H1 (cell line): ENCODE measurements around the gene CDK15. TPM values are rescaled to one million over a fixed set of nuclear protein-coding genes. Genes with fewer than 3 reads are reported as not detected.

Source experiments
- CTCF ChIA-PET: fragments of 300-600 bp; sonication (Branson Sonifier 250); formaldehyde crosslinking; loops from one replicate; lab custom pipeline; 2021; ENCODE audit not compliant: partially characterized antibody; lab: Charles Lee
- POLR2A ChIA-PET: fragments of 300-600 bp; sonication (Branson Sonifier 250); formaldehyde crosslinking; loops from one replicate; lab custom pipeline; 2021; ENCODE audit warnings: inconsistent platforms; ENCODE audit not compliant: partially characterized antibody; lab: Charles Lee
- DNase-seq, 2 experiments: peaks; one replicate each; pipeline versions ENCODE4 v3.0.0 to v3.0.0-alpha.2; 2010 to 2022; ENCODE audit warnings: low spot score in 2 of 2, low read depth in 1 of 2, mixed read lengths in 1 of 2
- FAIRE-seq: peaks from 2 replicates; lab custom pipeline; 2011; peaks lifted over from hg19 to GRCh38; lab: Jason Lieb, UNC
- H2AFZ ChIP-seq: 2 replicates; pipeline ENCODE4 v1.8.1; 2012; ENCODE audit warnings: low read length, inconsistent platforms
- H2AK5ac ChIP-seq: 2 replicates; pipeline ENCODE4 v1.6.1; 2013; ENCODE audit warnings: low read depth, low read length
- H2BK120ac ChIP-seq: replicated peaks from 2 replicates; pipeline ENCODE3; 2013; ENCODE audit warnings: low read depth, low read length, inconsistent platforms
- H2BK12ac ChIP-seq: 2 replicates; pipeline ENCODE4 v1.6.1; 2013; ENCODE audit warnings: low read depth, low read length
- H2BK15ac ChIP-seq: 2 replicates; pipeline ENCODE4 v1.6.1; 2013; ENCODE audit warnings: low read length
- H2BK20ac ChIP-seq: 2 replicates; pipeline ENCODE4 v1.6.1; 2013; ENCODE audit warnings: low read length
- H2BK5ac ChIP-seq: 2 replicates; pipeline ENCODE4 v1.6.1; 2013; ENCODE audit warnings: low read depth, low read length
- H3K14ac ChIP-seq: 2 replicates; pipeline ENCODE4 v1.6.1; 2013; ENCODE audit warnings: inconsistent platforms; ENCODE audit not compliant: insufficient read length
- H3K18ac ChIP-seq: 2 replicates; pipeline ENCODE4 v1.6.1; 2013; ENCODE audit warnings: low read length; ENCODE audit errors: extremely low read depth
- H3K23ac ChIP-seq: 2 replicates; pipeline ENCODE4 v1.6.1; 2013; ENCODE audit warnings: inconsistent platforms; ENCODE audit not compliant: insufficient read length
- H3K23me2 ChIP-seq: 2 replicates; pipeline ENCODE4 v1.6.1; 2013; ENCODE audit warnings: low read depth, low read length
- H3K27ac ChIP-seq: 2 replicates; pipeline ENCODE4 v1.6.1; 2011; ENCODE audit warnings: low read depth, low read length, inconsistent platforms
- H3K27me3 ChIP-seq, 4 experiments: replicated peaks in 1 of 4; 1 replicate in 1 of 4; 2 replicates in 3 of 4; pipeline versions ENCODE4 v1.6.1 to v1.8.1; 2011 to 2013; ENCODE audit warnings: low read length in 3 of 4, mild to moderate bottlenecking in 3 of 4, inconsistent platforms in 2 of 4, mixed read lengths in 2 of 4, moderate library complexity in 1 of 4; ENCODE audit not compliant: control insufficient read depth in 3 of 4, insufficient read depth in 3 of 4; ENCODE audit errors: extremely low read depth in 1 of 4
- H3K36me3 ChIP-seq, 4 experiments: 2 replicates each; pipeline versions ENCODE4 v1.6.1 to v1.8.1; 2011 to 2013; ENCODE audit warnings: mild to moderate bottlenecking in 4 of 4, low read length in 3 of 4, moderate library complexity in 2 of 4, control low read depth in 1 of 4, inconsistent platforms in 1 of 4; ENCODE audit not compliant: insufficient read depth in 4 of 4, control insufficient read depth in 2 of 4
- H3K4ac ChIP-seq: replicated peaks from 2 replicates; pipeline ENCODE3; 2013; ENCODE audit warnings: low read length, low read depth, mixed read lengths, inconsistent platforms; ENCODE audit not compliant: insufficient read length
- H3K4me1 ChIP-seq, 4 experiments: replicated peaks in 1 of 4; 1 replicate in 1 of 4; 2 replicates in 3 of 4; pipeline versions ENCODE4 v1.6.1 to v1.8.1; 2011 to 2013; ENCODE audit warnings: low read length in 3 of 4, inconsistent platforms in 2 of 4, mixed read lengths in 1 of 4; ENCODE audit not compliant: insufficient read depth in 4 of 4, control insufficient read depth in 3 of 4
- H3K4me2 ChIP-seq, 2 experiments: 2 replicates each; pipeline versions ENCODE4 v1.6.1 to v1.8.1; 2011 to 2013; ENCODE audit warnings: low read depth in 2 of 2, low read length in 2 of 2, control low read depth in 1 of 2, inconsistent platforms in 1 of 2, mild to moderate bottlenecking in 1 of 2; ENCODE audit not compliant: insufficient read depth in 1 of 2
- H3K4me3 ChIP-seq, 4 experiments: fragments of 200-600, 300-600 bp in 1 of 4; sonication (generic), shearing (Covaris generic), sonication (Bioruptor Twin) in 1 of 4; 2 replicates each; pipeline versions ENCODE4 v1.5.1 to v1.8.1; 2011 to 2016; ENCODE audit warnings: low read length in 4 of 4, low read depth in 3 of 4, control low read depth in 2 of 4, inconsistent platforms in 2 of 4, mild to moderate bottlenecking in 2 of 4, mixed read lengths in 1 of 4, moderate library complexity in 1 of 4; ENCODE audit not compliant: insufficient read depth in 2 of 4; ENCODE audit errors: extremely low read depth in 1 of 4
- H3K56ac ChIP-seq: replicated peaks from 2 replicates; pipeline ENCODE3; 2013; ENCODE audit warnings: low read depth, mild to moderate bottlenecking, mixed read lengths, low read length, inconsistent platforms; ENCODE audit not compliant: insufficient read length
- H3K79me1 ChIP-seq: 2 replicates; pipeline ENCODE4 v1.6.1; 2013; ENCODE audit warnings: low read depth, low read length, control low read depth
- H3K79me2 ChIP-seq, 2 experiments: 2 replicates each; pipeline versions ENCODE4 v1.6.1 to v1.8.1; 2012 to 2013; ENCODE audit warnings: low read length in 2 of 2, mild to moderate bottlenecking in 2 of 2, inconsistent platforms in 1 of 2; ENCODE audit not compliant: insufficient read depth in 2 of 2, control insufficient read depth in 1 of 2
- H3K9ac ChIP-seq, 4 experiments: replicated peaks in 1 of 4; 1 replicate in 1 of 4; 2 replicates in 3 of 4; pipeline versions ENCODE4 v1.6.1 to v1.8.1; 2011 to 2013; ENCODE audit warnings: low read depth in 3 of 4, low read length in 3 of 4, control low read depth in 2 of 4, mild to moderate bottlenecking in 2 of 4, moderate library complexity in 2 of 4, inconsistent platforms in 1 of 4; ENCODE audit errors: extremely low read depth in 1 of 4
- H3K9me3 ChIP-seq, 2 experiments: 2 replicates each; pipeline versions ENCODE4 v1.6.1 to v1.8.1; 2012 to 2013; ENCODE audit warnings: mild to moderate bottlenecking in 2 of 2, moderate library complexity in 2 of 2, control low read depth in 1 of 2, inconsistent platforms in 1 of 2, low read depth in 1 of 2, low read length in 1 of 2, mixed read lengths in 1 of 2; ENCODE audit not compliant: insufficient read depth in 2 of 2
- H4K20me1 ChIP-seq, 2 experiments: replicated peaks in 1 of 2; 2 replicates each; pipeline versions ENCODE3 to v1.8.1; 2011 to 2013; ENCODE audit warnings: inconsistent platforms in 2 of 2, low read length in 2 of 2, mild to moderate bottlenecking in 1 of 2; ENCODE audit not compliant: insufficient read depth in 2 of 2, control insufficient read depth in 1 of 2
- H4K5ac ChIP-seq: 2 replicates; pipeline ENCODE4 v1.6.1; 2013; ENCODE audit warnings: low read length, low read depth, mixed read lengths, inconsistent platforms; ENCODE audit not compliant: insufficient read length
- H4K8ac ChIP-seq: 2 replicates; pipeline ENCODE4 v1.8.0; 2013; ENCODE audit warnings: mild to moderate bottlenecking, moderate library complexity, low read length, inconsistent platforms; ENCODE audit not compliant: insufficient read depth; ENCODE audit errors: extremely low read depth
- H4K91ac ChIP-seq: replicated peaks from 2 replicates; pipeline ENCODE3; 2013; ENCODE audit warnings: low read length, mixed read lengths, inconsistent platforms; ENCODE audit not compliant: insufficient read length
- SP4 ChIP-seq: IDR thresholded peaks from 2 replicates; pipeline ENCODE4 v1.6.1; 2012; ENCODE audit warnings: low read length, inconsistent platforms
- TAF1 ChIP-seq: IDR thresholded peaks from 2 replicates; pipeline ENCODE4 v1.6.1; 2011; ENCODE audit warnings: mild to moderate bottlenecking, low read depth, low read length
- WGBS, 2 experiments: shearing (Covaris generic) in 1 of 2; methylation state at CpG; one replicate each; pipeline versions ENCODE4 v1.1.6 to v1.1.7; 2013 to 2015; ENCODE audit warnings: low lambda C conversion rate in 2 of 2, mixed read lengths in 2 of 2, inconsistent platforms in 1 of 2, low coverage in 1 of 2, missing lambda C conversion rate in 1 of 2; ENCODE audit not compliant: insufficient replicate concordance in 2 of 2, insufficient coverage in 1 of 2, insufficient read length in 1 of 2; ENCODE audit errors: extremely low coverage in 1 of 2, missing lambda C conversion rate in 1 of 2; 5-methylcytosine and 5-hydroxymethylcytosine counted together
- polyA plus RNA-seq, 7 experiments: library from polyadenylated mRNA; depleted of rRNA in 3 of 7; stranded (reverse) in 5 of 7; unstranded in 2 of 7; fragments of >200 nt in 5 of 7; fragments of 200-250 nt in 2 of 7; gene quantifications; 1 replicate in 5 of 7; 2 replicates in 1 of 7; 4 replicates in 1 of 7; pipeline versions ENCODE4 v1.2.1 to v1.2.3, GENCODE V29; 2011 to 2013; ENCODE audit warnings: missing spikeins in 2 of 7, mixed read lengths in 2 of 7
- total RNA-seq: library from RNA; stranded (reverse); fragmentation: NEBNext Ultra II Directional; extraction: Animal tissue kit (Norgen Biotek cat#: 25700); gene quantifications from 2 replicates; pipeline ENCODE4 v1.2.1, GENCODE V29; 2021

The CDK15 gene
- total and polyA plus RNA-seq, 2 of the 8 experiments (the other 6 are each of a cell fraction or from before 2014, with no cell fraction given), result 0.03 TPM; not detected in 1

GRCh38 chr2:201788371-201788770 is 18.0 kb upstream of the CDK15 start:
- Histone ChIP-seq H4K20me1 (no peaks in the 10 kb centered on the region), H4K5ac (no peak overlapping the region), H3K14ac (no peak overlapping the region), H3K9me3 (no peaks in the 10 kb centered on the region), H3K36me3 (no peaks in the 10 kb centered on the region), H3K56ac (no peak overlapping the region), H3K79me1 (no peaks in the 10 kb centered on the region), H3K79me2 (no peaks in the 10 kb centered on the region), H2BK20ac (no peak overlapping the region), H2AK5ac (no peak overlapping the region), H2AFZ (no peak overlapping the region), H3K18ac (no peak overlapping the region), H2BK120ac (no peak overlapping the region), H3K4me1 (no peaks in the 10 kb centered on the region), H4K8ac (no peak overlapping the region), H2BK5ac (no peak overlapping the region), H3K27ac (no peak overlapping the region), H3K27me3 (no peaks in the 10 kb centered on the region; a peak in 1 of 7 replicates), H3K9ac (no peak overlapping the region), H3K4me2 (no peak overlapping the region), H3K23me2 (no peaks in the 10 kb centered on the region), H3K23ac (no peak overlapping the region), H3K4me3 (no peak overlapping the region), H4K91ac (no peak overlapping the region), H2BK15ac (no peak overlapping the region), H2BK12ac (no peak overlapping the region), H3K4ac (no peak overlapping the region)
- FAIRE-seq (no peak), DNase-seq (no peak)
- POLR2A ChIA-PET, result no interaction called here
- 79% methylated on average over 3 of the region's 3 CpGs; no CpG with 5 or more reads in 1 of the 2 experiments for WGBS, 2 experiments
- TF ChIP-seq TAF1 (no peak), SP4 (no peak)
- CTCF ChIA-PET, result interaction anchor here (0.6 to 1.8 kb wide), 6 partner anchors 9 to 362 kb away, joined by 3 to 8 read pairs (median 3); no protein-coding TSS in a partner anchor
